T-helper 2 cell treated with Interferon-gamma antibody and Interleukin-4, amounts not matched to agents 100 ng/mL and 5 ng/mL, for 36 hours (primary cell): ENCODE measurements around the gene ARID5B. TPM values are rescaled to one million over a fixed set of nuclear protein-coding genes. Genes with fewer than 3 reads are reported as not detected.

ENCODE experiments used
- intact Hi-C: fragments of 100-400 bp; cut with micrococcal nuclease; formaldehyde crosslinking; loops from one replicate; pipeline ENCODE4 v1.15.1; 2023
- total RNA-seq: library from RNA; stranded (reverse); gene quantifications from 2 replicates; pipeline ENCODE4 v1.2.3, GENCODE V29; 2022

ARID5B gene
- total RNA-seq, 1 donor from 2014 or later: 30.9 TPM

DNA sequence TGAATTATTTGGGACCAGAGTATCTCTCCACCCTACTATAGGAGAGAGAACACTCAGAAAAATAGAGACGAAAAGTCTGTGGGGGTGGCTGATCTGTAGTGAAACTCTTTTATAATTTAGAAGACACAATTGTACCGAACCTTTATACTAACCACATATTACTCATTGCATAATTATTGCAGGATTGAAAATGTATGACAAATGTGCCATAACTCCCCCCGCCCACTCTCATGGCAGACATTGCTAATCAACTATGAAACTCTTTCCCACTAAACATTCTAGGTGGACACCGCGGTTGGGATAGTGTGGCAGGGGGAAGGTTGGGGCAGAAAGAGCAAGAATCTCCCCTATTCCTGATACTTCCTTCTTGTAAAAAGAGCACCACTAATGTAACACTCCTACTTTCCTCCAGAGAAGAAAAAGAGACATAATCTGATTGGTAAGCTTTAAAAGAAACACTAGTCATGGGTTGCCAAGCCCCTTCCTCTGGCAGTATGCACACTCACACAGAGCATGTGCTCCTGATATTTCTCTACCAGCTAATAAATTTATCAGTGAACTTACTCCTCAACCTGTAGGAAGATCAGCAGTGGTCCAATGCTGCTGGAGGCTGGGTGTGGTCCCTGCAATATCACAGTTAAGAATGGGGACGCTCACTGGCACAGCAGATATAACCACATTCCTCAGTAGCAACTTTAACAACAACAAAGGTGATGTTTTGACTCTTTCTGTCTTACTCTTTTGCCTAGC lies 18.7 kb upstream of the ARID5B start:
- intact Hi-C loops: no loop called here

DNA sequence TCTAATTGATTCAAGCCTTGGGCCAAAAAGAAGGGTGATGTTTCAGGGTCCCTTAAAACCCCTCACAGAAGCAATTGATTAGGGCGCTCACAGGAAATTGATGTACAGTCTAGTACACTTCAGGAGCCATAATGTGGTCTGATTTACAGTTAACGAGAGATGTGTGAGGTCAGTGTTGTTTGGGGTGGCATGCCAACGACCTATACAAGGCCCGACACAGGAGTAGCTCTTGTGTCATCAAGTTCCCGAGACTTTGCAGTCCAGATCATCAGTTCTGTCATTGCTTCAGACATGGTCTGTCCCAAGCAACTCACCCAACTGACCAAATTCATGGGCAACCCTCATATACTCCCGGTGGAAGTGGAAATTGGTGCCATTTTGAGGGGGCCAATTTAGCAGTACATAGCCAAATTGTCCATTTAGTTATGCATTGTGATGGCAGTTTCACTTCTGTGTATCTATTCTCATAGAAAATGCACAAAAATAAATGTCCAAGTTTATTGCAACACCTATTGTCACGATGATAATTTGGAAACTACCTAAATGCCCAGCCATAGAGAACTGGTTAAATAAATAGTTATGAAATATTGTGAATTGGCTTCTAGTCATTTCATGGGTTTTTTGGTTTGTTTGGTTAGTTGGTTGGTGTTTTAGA lies 18.0 kb upstream of the ARID5B start:
- intact Hi-C loops: no loop called here

GRCh38 chr10:61887772-61888171 lies 13.7 kb upstream of the ARID5B start:
- intact Hi-C loops: no loop called here

DNA sequence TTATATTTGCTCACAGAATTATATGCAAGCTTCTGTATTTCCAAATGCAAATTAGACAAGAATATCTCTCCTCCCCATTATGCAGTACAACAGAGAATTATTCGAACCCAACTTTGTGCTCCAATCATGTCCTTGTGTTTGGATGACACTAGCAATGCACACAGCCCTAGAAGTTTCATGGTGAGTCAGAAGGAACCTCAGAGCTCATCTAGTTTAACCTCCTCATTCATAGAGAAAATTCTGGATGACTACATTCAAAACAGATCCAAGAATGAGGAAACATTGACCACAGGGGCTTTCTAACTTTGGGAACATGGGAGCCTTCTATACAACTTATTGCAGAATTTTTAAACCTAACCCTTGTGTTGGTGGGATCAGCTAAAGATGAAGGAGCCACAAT lies 12.8 kb upstream of the ARID5B start:
- intact Hi-C loops: no loop called here

DNA sequence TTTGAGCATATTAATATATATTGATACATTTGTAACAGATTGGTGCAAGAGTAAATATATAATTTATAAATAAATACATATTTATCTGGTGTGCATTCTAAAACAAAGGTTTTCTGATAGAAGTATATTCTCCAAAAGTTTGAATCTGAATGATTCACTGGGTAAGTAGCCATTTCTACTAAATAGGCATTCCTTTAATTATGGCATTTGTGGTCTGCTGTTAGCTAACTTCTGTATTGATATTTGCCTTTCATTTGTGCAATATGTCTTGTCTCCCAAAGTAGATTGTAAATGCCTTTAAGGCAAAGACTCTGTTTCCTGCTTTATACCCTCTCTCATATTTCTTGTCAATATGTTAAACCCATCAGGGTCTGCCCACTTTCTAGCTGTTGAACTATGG lies 11.1 kb upstream of the ARID5B start:
- intact Hi-C loops: loop anchor here (10.0 kb wide), 1 partner anchor 484 kb away; the partner anchor contains the start of gene ZNF365

GRCh38 chr10:61890881-61891409 lies 10.6 kb upstream of the ARID5B start:
- intact Hi-C loops: loop anchor here (10.0 kb wide), 1 partner anchor 484 kb away; the partner anchor contains the start of gene ZNF365

DNA sequence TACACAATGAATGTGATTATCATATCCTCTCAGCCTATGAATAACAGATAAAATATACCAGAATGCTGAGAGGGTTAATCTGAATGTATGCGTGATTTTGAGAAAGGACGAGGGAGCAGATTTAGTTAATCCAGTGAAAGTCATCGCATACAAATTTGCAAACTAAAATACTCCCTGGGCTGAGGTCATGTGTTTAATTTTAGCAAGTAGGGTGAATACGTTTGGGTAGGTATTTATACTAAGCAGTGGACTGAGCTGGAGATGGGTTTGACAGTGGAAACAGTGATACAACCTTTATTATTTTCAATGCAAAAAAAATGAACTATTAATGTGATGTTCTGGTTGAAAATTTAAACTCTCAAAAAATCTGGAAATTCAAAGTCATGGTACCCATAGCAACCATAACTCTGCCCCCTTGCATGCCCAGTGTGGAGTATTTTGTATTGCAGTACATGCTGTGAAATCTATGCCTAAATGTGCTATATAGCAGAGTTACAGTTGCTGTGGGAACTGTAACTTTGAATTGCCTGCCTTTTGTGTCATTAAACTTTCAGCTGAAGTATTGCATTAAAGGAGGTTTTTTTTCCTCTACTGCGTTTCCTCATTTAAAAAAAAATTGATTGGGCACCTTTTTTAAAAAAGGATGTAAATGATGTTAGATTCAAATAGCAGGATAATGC lies 9.5 kb upstream of the ARID5B start:
- intact Hi-C loops: loop anchor here (10.0 kb wide), 1 partner anchor 483 kb away; the partner anchor contains the start of gene ZNF365

DNA sequence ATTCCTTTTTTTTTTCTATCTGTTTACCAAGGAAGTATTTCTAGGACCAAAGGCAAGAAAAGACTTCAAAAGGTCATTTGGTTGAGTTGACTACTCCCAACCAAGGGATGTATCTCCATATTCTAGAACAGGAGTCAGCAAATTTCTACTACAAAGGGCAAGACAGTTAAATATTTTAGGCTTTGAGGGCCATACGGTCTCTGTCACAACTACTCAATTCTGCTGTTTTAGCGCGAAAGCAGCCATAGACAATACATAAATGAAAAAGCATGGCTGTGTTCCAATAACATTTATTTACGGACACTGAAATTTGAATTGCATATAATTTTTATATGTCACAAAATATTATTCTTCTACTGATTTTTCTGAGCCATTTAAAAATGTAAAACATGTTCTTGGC lies 8.5 kb upstream of the ARID5B start:
- intact Hi-C loops: loop anchor here (10.0 kb wide), 1 partner anchor 482 kb away; the partner anchor contains the start of gene ZNF365

- intact Hi-C loops: loop anchor here (10.0 kb wide), 1 partner anchor 481 kb away; the partner anchor contains the start of gene ZNF365
Measured at GRCh38 chr10:61894133-61894532, 7.4 kb upstream of the ARID5B start.

DNA sequence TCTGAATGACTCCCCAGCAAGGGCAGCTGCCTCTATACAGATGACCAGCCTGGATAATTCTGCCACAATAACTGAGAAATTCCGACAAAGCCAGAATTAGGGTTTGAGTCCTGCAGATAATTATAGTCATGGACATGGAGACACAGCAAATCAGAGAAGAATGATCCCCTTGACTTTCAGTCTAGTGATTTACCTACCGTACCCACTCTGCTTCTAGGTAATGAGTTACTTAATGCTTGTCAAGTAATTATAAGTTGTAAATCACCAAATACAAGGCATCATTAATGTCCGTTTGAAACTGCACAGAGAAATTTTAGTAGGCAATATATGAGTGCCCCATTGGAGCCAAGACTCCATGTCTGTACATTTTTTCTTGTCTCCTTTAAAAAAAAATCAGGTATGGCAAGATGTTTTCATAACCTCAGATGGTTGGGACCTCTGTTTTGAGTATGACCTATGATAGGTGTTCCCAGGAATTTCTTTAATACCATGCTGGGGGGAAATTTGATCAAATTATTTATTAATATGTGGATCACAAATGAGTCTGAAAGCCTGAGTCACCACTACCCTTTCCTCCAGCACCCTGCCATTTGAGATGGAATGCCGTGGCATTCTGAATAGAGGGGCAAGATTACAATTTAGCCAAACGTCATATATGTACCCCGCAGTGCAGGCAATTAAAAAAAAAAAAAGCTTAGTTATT lies 5.5 kb upstream of the ARID5B start:
- intact Hi-C loops: loop anchor here (10.0 kb wide), 1 partner anchor 479 kb away; the partner anchor contains the start of gene ZNF365

GRCh38 chr10:61896854-61897661 lies 4.4 kb upstream of the ARID5B start:
- intact Hi-C loops: loop anchor here (1.0 to 10.0 kb wide), 4 partner anchors 46 to 478 kb away; partner anchors contain the start of genes RTKN2 and ZNF365

- intact Hi-C loops: loop anchor here (1.0 to 10.0 kb wide), 4 partner anchors 45 to 477 kb away; partner anchors contain the start of genes RTKN2 and ZNF365
Measured at GRCh38 chr10:61897671-61898434, 3.6 kb upstream of the ARID5B start.

- intact Hi-C loops: loop anchor here (10.0 kb wide), 1 partner anchor 476 kb away; the partner anchor contains the start of gene ZNF365
Measured at GRCh38 chr10:61898435-61898778, 3.1 kb upstream of the ARID5B start.

- intact Hi-C loops: loop anchor here (10.0 kb wide), 1 partner anchor 476 kb away; the partner anchor contains the start of gene ZNF365
Measured at GRCh38 chr10:61899069-61899531, 2.4 kb upstream of the ARID5B start.

DNA sequence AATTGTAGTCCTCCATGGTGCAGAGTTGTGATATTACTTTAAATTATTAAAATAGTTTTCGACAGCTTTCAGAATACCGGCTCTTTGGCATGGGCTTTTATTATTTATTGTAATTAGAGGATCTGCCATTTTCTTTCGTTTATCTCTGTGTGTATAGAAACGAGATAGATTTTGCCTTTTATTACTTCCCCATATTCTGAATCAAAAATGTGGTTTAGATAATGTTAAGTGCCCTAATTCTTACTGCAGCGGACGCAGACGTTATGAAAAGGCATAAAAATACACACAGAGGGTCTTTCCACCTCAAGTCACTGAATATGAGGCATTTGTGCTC lies 1.9 kb upstream of the ARID5B start:
- intact Hi-C loops: loop anchor here (10.0 kb wide), 1 partner anchor 475 kb away; the partner anchor contains the start of gene ZNF365

DNA sequence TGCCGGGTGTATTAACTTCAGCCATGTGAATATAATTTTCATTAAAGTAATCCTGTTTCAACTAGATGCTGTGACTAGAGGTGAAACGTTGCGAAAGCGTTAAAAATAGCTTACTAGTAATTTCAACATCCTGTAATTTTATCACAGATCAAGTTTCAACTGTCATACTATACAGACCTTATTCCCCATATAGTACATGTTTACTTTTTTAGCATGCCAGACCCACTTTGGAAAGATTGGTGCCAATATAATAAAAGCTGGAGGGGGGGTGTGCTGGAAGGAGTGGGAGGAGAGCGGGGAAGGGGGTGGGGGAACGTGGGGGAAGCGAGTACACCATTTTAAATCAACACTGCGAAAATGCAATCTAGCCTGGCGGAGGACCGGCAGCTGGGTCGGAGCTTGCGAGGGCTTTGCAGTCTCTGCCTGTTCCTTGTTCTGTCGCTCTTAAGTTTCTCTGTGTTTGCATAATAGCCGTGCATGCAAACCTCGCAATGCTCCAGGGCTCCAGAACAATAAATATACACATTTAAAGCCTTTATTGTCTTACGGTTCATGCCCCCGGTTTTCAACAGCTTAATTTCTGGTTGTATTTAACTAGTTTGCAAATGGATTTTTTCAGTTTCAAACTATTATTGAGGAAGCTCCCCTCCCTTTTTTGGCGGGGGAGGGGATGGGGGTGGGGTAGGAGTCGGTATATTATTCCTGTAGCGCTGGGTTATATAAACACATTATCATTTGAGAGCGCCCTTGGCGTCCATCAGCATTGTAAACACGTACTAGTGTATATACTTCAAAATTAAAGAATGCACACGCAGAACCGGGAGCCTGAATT lies 1.3 kb upstream of the ARID5B start:
- intact Hi-C loops: loop anchor here (1.0 to 10.0 kb wide), 7 partner anchors 94 to 1993 kb away; partner anchors contain the start of genes CCDC6, NRBF2 and ZNF365

DNA sequence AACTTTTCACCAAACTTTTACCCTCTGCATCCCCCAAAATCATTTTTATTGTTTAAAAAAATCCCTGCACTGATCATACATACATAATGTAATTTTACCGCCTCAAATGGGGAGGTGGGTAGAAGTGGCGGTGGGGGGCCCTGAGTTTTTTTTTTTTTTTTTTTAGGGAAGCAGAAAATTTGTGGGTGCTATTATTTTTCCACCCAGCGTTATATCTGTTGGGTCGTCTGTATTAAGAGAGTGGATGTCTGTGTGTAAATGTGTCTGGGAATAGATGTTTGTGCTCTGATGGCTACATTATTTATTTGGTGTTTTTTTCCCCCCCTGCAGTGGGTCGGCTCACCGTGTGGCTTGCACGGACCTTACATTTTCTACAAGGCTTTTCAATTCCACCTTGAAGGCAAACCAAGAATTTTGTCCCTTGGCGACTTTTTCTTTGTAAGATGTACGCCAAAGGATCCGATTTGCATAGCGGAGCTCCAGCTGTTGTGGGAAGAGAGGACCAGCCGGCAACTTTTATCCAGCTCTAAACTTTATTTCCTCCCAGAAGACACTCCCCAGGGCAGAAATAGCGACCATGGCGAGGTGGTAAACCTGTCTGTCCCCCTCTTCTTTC lies 438 bp downstream of the ARID5B start:
- intact Hi-C loops: loop anchor here (1.0 to 10.0 kb wide), 9 partner anchors 86 to 1995 kb away; partner anchors contain the start of genes CCDC6, CDK1 and NRBF2
